Activated T-cell treated with anti-CD3 and anti-CD28 coated beads, Interleukin-2, amount 50 U/mL, for 24 hours (primary cell): ENCODE data around the gene VPS18.

Source experiments
- DNase-seq: peaks from one replicate; pipeline ENCODE4 v3.0.0-alpha.2; 2020
- H3K27ac Mint-ChIP-seq: 2 replicates; pipeline ENCODE4 v1.8.0; 2020; ENCODE audit warnings: mild to moderate bottlenecking, mixed read lengths
- H3K27me3 Mint-ChIP-seq: 2 replicates; pipeline ENCODE4 v1.8.0; 2020; ENCODE audit warnings: mixed read lengths
- H3K36me3 Mint-ChIP-seq: 2 replicates; pipeline ENCODE4 v1.8.0; 2020; ENCODE audit warnings: low read depth, mixed read lengths
- H3K4me1 Mint-ChIP-seq: 2 replicates; pipeline ENCODE4 v1.8.0; 2020; ENCODE audit warnings: low read depth, mixed read lengths
- H3K4me3 Mint-ChIP-seq: 2 replicates; pipeline ENCODE4 v1.8.0; 2020; ENCODE audit warnings: mild to moderate bottlenecking, moderate library complexity, mixed read lengths
- H3K9me3 Mint-ChIP-seq: 2 replicates; pipeline ENCODE4 v1.8.0; 2020; ENCODE audit warnings: mixed read lengths

Gene VPS18

DNA sequence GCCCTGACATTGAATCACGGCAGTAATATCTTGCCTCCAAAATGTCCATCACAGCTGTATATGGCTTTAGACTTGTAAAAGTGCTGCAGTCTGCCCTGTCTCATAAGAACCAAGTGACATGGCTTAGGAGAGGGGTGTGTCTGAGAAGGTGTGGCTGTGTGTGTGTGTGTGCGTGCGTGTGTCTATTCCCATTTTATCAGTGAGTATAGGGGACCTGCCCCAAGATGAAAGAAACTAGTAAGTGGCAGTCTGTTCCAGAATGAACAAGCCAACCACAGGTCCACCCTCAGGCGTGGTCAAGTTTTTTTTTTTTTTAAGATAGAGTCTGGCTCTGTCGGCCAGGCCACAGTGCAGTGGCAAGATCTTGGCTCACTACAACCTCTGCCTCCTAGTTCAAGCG is 14.6 kb upstream of the VPS18 start:
- Mint-ChIP-seq H3K27me3 (peaks cover 5% of the 10 kb centered on the region), H3K27ac (no peak overlapping the region), H3K4me1 (peaks cover 17% of the 10 kb centered on the region), H3K4me3 (no peak overlapping the region), H3K9me3 (no peaks in the 10 kb centered on the region), H3K36me3 (no peaks in the 10 kb centered on the region)
- no peak for DNase-seq

DNA sequence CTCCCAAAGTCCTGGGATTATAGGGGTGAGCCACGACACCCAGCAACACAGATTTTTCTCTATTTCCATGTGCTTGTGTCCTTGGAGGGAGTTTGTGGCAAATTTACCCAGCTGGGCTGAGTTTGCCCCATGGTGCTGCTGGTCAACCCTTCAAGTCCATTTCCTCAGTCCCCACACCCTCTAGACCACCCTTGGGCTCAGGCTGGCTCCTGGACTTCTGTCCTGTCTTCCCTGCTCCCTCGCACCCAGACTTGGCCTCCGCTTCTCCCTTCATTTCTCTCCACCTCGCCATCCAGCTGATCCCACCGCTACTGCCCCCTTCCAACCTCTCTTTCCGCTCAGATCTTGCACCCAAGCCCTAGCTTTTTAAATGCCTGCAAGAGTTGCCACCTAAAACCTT is 12.9 kb upstream of the VPS18 start:
- DNase-seq = no peak

DNA sequence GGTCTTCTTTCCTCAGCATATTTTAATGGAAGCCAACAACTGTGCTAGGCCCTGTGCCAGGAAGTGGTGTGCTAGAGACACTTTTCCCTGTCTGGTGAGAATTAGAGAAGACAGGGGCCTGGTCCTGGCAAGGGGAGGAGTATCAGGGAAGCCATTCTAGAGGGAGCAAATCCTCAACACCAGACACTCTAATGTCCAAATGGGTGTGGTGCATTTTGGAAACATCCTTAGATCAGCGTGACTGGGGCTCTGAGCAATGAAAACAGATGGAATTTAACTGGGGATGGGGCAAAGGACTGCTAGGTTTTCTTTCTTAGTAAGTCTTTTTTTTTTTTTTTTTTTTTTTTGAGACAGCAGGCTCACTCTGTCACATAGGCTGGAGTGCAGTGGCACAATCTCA is 7.7 kb upstream of the VPS18 start:
- Mint-ChIP-seq H3K4me3 (no peak overlapping the region), H3K9me3 (no peaks in the 10 kb centered on the region), H3K27me3 (no peaks in the 10 kb centered on the region), H3K36me3 (no peaks in the 10 kb centered on the region), H3K27ac (no peak overlapping the region), H3K4me1 (peaks cover 16% of the 10 kb centered on the region)
- DNase-seq = no peak

More for the DNA sequence above, 12.9 kb upstream of the VPS18 start:
- Mint-ChIP-seq H3K27ac (no peak overlapping the region), H3K4me3 (no peak overlapping the region), H3K27me3 (no peaks in the 10 kb centered on the region), H3K4me1 (peaks cover 22% of the 10 kb centered on the region), H3K9me3 (no peaks in the 10 kb centered on the region), H3K36me3 (no peaks in the 10 kb centered on the region)

DNA sequence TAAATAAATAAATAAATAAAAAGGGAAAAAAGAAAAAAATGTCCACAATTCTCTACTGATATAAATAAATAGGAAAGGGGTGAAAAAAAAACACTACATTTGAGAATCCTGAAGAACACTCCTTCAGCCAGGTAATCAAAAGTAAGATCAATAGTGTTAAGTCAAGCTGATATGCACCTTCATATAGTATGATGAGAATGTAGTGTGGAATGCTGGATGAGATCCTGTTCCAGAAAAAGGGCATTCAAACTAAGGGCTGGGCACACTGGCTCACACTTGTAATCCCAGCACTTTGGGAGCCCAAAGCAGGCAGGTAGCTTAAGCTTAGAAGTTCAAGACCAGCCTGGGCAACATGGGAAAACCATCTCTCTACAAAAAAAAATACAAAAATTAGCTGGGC is 5.1 kb upstream of the VPS18 start:
- DNase-seq = no peak
- Mint-ChIP-seq H3K27me3 (no peaks in the 10 kb centered on the region), H3K27ac (no peak overlapping the region), H3K4me3 (no peak overlapping the region), H3K9me3 (no peaks in the 10 kb centered on the region), H3K36me3 (no peaks in the 10 kb centered on the region), H3K4me1 (peaks cover 29% of the 10 kb centered on the region)

DNA sequence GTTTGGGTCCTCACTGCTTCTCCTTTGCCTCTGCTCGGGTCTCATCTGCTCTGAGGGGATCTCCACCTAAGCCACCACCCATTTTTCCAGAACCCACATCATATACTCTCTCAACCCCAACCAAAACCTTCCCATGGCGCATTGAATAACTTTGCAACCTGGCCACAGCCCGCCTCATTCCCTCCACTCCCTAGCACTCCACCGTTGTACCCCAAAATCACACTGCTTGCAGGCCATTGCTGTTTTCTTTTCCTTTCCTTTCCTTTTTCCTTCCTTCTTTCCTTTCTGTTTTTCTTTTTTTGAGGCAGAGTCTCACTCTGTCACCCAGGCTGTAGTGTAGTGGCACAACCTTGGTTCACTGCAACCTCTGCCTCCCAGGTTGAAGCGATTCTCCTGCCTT is 3.1 kb upstream of the VPS18 start:
- Mint-ChIP-seq H3K27ac (peak overlapping the region; percentile 28), H3K9me3 (no peaks in the 10 kb centered on the region), H3K4me1 (peaks cover 32% of the 10 kb centered on the region), H3K36me3 (peaks cover 14% of the 10 kb centered on the region), H3K27me3 (no peaks in the 10 kb centered on the region), H3K4me3 (no peak overlapping the region)
- DNase-seq = no peak

DNA sequence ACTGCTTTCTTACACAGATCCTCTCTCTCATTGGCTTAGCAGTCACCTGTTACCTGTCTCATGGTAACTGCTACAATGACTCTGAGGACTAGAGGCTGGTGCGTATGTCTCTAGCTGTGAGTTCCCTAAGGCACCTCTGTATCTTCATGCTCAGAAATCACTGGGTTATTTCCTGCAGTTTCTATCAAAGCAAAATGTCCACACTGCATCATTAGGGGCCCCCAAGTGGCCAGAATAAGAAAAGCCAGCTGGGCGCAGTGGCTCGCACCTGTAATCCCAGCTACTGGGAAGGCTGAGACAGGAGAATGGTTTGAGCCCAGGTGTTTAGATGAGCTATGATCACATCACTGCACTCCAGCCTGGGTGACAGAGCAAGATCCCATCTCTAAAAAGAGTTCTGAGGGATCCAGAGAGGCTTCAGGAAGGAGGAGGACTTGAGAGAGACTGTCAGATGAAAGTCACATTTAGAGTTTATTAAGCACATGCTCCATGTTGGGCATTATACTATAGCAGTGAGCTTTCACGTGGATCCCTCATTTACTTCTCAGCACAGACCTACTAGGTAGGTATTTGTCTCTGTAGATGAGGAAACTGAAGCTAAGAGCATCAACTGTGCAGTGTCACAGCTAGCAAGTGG is 2.3 kb upstream of the VPS18 start:
- no peak overlapping the region for H3K4me3 Mint-ChIP-seq
- H3K27ac Mint-ChIP-seq = no peak overlapping the region
- no peaks in the 10 kb centered on the region for H3K27me3 Mint-ChIP-seq
- H3K9me3 Mint-ChIP-seq = no peaks in the 10 kb centered on the region
- peaks cover 22% of the 10 kb centered on the region for H3K36me3 Mint-ChIP-seq
- DNase-seq = peak; percentile 40
- H3K4me1 Mint-ChIP-seq = peaks cover 33% of the 10 kb centered on the region

DNA sequence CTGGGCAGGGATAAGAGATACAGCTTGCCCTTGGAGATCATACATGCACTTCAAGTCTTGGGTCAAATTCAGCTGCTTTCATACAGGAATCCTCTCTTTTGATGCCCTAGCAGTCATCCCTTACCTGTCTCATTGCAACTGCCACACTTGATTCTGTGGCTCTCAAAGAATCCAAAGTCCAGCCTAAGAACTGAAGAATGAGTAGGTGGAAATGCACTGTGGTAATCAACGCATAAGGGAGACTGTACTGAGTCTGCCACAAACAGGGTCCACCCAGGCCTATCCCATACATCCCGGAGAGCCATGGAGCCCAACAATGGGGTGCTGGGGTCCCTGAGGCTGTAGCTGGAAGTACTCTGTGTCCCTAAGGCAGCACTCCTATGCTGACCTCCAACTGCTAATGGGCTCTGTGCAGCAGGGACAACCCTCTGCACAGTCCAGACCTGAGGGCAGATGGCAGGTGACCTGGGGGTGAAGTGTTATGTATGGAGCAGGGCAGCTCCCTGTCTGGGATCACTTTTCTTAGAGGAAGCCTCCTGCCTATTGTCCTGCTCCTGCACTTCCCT is 1.7 kb upstream of the VPS18 start:
- H3K4me3 Mint-ChIP-seq = no peak overlapping the region

DNA sequence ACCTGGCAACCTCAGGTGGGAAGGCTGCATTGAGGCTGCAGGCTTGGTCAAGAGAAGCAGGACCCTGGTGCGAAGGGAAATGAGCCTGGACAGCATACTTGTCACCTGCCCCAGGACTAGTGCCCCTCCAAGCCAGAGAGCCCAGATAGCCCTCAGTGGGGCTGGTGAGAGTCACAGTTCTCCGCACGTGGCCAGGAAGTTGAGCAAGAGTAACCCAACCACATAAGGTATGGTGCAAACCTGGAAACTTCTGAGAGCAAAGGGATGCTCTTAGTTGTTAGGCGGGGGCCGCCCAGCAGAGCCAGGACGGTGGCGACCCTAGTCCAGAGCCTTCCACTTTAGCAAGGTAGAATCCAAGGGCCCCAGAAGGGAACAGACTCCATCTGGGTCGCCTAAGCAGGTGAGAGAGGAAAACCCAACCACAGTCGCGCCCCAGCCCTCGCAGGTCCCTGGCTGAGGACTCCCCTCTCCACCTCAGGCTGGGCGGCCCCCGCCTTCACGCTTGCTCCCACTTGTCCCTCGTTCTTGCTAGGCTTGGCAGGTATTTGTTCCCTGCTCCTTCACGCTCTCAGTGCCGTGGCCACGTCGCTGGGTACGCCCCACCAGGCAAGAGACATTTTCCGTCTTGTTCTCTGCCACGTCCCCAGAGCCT is 1.1 kb upstream of the VPS18 start:
- Mint-ChIP-seq H3K27ac (no peak overlapping the region), H3K4me3 (no peak overlapping the region), H3K36me3 (peaks cover 33% of the 10 kb centered on the region), H3K4me1 (peaks cover 40% of the 10 kb centered on the region), H3K27me3 (no peaks in the 10 kb centered on the region), H3K9me3 (no peaks in the 10 kb centered on the region)
- DNase-seq = peak; percentile 38

More for the DNA sequence above, 1.7 kb upstream of the VPS18 start:
- peaks cover 38% of the 10 kb centered on the region for H3K4me1 Mint-ChIP-seq
- H3K27me3 Mint-ChIP-seq = no peaks in the 10 kb centered on the region
- H3K27ac Mint-ChIP-seq = no peak overlapping the region
- H3K9me3 Mint-ChIP-seq = no peaks in the 10 kb centered on the region
- H3K36me3 Mint-ChIP-seq = peaks cover 28% of the 10 kb centered on the region
- DNase-seq = no peak

DNA sequence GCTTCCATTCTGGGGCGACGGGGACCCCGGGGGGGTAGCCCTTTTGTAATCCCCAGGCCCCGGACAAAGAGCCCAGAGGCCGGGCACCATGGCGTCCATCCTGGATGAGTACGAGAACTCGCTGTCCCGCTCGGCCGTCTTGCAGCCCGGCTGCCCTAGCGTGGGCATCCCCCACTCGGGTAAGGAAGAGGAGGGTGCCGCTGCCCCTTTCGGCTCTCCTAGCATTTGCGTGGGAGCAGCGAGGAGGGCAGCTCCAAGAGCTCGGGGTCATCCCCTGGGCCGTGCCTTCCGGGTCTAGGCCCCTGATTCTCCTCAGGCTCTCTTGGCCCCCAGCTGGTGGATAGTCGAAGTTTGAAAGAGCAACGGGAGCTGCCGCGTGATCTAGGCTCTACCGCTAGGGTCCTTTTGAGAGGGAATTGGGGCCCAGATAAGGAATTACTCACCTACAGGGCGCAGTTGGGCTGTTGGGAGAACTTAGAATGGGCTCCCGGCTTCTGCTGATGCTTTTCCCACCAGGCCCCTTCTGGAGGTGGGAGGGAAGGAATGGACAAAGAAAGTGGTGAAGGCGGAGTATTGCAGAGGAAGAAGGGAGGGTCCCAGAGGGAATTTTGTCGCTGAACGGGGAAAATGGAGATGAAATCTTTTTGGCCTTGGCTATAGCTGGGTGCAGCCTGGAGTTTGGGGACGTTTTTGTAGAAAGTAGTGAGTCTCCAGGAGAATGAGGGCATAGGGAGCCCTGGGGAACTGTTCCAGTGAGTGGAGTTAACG is 615 bp downstream of the VPS18 start:
- no peaks in the 10 kb centered on the region for H3K9me3 Mint-ChIP-seq
- peaks cover 40% of the 10 kb centered on the region for H3K4me1 Mint-ChIP-seq
- peak overlapping the region; percentile 97 for H3K27ac Mint-ChIP-seq
- peak overlapping the region; percentile 99 for H3K4me3 Mint-ChIP-seq
- peak; percentile 72 for DNase-seq
- H3K36me3 Mint-ChIP-seq = peaks cover 49% of the 10 kb centered on the region
- H3K27me3 Mint-ChIP-seq = no peaks in the 10 kb centered on the region

DNA sequence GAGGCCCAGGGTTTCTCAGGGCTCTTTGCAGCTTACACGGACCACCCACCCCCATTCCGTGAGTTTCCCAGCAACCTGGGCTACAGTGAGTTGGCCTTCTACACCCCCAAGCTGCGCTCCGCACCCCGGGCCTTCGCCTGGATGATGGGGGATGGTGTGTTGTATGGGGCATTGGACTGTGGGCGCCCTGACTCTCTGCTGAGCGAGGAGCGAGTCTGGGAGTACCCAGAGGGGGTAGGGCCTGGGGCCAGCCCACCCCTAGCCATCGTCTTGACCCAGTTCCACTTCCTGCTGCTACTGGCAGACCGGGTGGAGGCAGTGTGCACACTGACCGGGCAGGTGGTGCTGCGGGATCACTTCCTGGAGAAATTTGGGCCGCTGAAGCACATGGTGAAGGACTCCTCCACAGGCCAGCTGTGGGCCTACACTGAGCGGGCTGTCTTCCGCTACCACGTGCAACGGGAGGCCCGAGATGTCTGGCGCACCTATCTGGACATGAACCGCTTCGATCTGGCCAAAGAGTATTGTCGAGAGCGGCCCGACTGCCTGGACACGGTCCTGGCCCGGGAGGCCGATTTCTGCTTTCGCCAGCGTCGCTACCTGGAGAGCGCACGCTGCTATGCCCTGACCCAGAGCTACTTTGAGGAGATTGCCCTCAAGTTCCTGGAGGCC is 5.4 kb downstream of the VPS18 start:
- DNase-seq = no peak
- Mint-ChIP-seq H3K4me1 (peaks cover 40% of the 10 kb centered on the region), H3K27ac (no peak overlapping the region), H3K4me3 (no peak overlapping the region), H3K9me3 (no peaks in the 10 kb centered on the region), H3K27me3 (no peaks in the 10 kb centered on the region), H3K36me3 (peaks cover 84% of the 10 kb centered on the region)

DNA sequence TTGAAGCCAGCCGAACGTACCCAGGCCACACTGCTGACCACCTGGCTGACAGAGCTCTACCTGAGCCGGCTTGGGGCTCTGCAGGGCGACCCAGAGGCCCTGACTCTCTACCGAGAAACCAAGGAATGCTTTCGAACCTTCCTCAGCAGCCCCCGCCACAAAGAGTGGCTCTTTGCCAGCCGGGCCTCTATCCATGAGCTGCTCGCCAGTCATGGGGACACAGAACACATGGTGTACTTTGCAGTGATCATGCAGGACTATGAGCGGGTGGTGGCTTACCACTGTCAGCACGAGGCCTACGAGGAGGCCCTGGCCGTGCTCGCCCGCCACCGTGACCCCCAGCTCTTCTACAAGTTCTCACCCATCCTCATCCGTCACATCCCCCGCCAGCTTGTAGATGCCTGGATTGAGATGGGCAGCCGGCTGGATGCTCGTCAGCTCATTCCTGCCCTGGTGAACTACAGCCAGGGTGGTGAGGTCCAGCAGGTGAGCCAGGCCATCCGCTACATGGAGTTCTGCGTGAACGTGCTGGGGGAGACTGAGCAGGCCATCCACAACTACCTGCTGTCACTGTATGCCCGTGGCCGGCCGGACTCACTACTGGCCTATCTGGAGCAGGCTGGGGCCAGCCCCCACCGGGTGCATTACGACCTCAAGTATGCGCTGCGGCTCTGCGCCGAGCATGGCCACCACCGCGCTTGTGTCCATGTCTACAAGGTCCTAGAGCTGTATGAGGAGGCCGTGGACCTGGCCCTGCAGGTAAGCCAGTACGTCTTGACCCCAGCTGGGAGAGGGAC is 6.2 kb downstream of the VPS18 start:
- Mint-ChIP-seq H3K9me3 (no peaks in the 10 kb centered on the region), H3K36me3 (peaks cover 82% of the 10 kb centered on the region), H3K27me3 (no peaks in the 10 kb centered on the region), H3K4me1 (peaks cover 34% of the 10 kb centered on the region), H3K27ac (no peak overlapping the region), H3K4me3 (no peak overlapping the region)
- no peak for DNase-seq

DNA sequence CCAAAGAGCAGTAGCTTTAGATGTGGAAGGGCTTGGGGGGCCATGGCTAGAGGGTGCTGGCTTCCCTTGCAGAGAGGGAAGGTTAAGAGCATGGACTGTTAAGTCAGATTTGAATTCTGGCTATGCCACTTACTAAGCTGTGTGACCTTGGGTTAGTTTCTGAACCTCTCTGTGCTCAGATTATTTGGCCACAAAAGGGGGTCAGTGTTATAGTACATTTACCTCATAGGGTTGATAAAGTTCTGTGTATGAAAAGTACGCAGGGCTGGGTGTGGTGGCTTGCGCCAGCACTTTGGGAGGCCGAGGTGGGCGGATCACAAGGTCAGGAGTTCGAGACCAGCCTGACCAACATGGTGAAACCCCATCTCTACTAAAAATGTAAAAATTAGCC is 6.8 kb downstream of the VPS18 start:
- Mint-ChIP-seq H3K27ac (no peak overlapping the region), H3K9me3 (no peaks in the 10 kb centered on the region), H3K36me3 (peaks cover 79% of the 10 kb centered on the region), H3K4me1 (peaks cover 28% of the 10 kb centered on the region), H3K27me3 (no peaks in the 10 kb centered on the region), H3K4me3 (no peak overlapping the region)
- no peak for DNase-seq

DNA sequence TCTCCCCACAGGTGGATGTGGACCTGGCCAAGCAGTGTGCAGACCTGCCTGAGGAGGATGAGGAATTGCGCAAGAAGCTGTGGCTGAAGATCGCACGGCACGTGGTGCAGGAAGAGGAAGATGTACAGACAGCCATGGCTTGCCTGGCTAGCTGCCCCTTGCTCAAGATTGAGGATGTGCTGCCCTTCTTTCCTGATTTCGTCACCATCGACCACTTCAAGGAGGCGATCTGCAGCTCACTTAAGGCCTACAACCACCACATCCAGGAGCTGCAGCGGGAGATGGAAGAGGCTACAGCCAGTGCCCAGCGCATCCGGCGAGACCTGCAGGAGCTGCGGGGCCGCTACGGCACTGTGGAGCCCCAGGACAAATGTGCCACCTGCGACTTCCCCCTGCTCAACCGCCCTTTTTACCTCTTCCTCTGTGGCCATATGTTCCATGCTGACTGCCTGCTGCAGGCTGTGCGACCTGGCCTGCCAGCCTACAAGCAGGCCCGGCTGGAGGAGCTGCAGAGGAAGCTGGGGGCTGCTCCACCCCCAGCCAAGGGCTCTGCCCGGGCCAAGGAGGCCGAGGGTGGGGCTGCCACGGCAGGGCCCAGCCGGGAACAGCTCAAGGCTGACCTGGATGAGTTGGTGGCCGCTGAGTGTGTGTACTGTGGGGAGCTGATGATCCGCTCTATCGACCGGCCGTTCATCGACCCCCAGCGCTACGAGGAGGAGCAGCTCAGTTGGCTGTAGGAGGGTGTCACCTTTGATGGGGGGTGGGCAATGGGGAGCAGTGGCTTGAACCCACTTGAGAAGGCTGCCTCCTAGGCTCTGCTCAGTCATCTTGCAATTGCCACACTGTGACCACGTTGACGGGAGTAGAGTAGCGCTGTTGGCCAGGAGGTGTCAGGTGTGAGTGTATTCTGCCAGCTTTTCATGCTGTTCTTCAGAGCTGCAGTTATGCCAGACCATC is 8.6 kb downstream of the VPS18 start:
- Mint-ChIP-seq H3K27me3 (no peaks in the 10 kb centered on the region), H3K36me3 (peaks cover 61% of the 10 kb centered on the region), H3K4me1 (peaks cover 31% of the 10 kb centered on the region), H3K27ac (peak overlapping the region; percentile 73), H3K9me3 (no peaks in the 10 kb centered on the region), H3K4me3 (no peak overlapping the region)
- no peak for DNase-seq
